ES-I3 (cell line): ENCODE data around the gene MPST.

Experiments used
- H3K36me3 ChIP-seq: 2 replicates; pipeline ENCODE4 v1.6.1; 2013; ENCODE audit warnings: mild to moderate bottlenecking, low read length, control low read depth, moderate library complexity; ENCODE audit not compliant: insufficient read depth
- H3K4me1 ChIP-seq: 2 replicates; pipeline ENCODE4 v1.6.1; 2013; ENCODE audit warnings: mild to moderate bottlenecking, control low read depth, low read length; ENCODE audit not compliant: insufficient read depth
- H3K9ac ChIP-seq: 2 replicates; pipeline ENCODE4 v1.6.1; 2013; ENCODE audit warnings: low read depth, mild to moderate bottlenecking, low read length, moderate library complexity
- H3K9me3 ChIP-seq: 2 replicates; pipeline ENCODE4 v1.6.1; 2013; ENCODE audit warnings: mild to moderate bottlenecking, low read length, moderate library complexity; ENCODE audit not compliant: control insufficient read depth, insufficient read depth

Gene MPST

DNA sequence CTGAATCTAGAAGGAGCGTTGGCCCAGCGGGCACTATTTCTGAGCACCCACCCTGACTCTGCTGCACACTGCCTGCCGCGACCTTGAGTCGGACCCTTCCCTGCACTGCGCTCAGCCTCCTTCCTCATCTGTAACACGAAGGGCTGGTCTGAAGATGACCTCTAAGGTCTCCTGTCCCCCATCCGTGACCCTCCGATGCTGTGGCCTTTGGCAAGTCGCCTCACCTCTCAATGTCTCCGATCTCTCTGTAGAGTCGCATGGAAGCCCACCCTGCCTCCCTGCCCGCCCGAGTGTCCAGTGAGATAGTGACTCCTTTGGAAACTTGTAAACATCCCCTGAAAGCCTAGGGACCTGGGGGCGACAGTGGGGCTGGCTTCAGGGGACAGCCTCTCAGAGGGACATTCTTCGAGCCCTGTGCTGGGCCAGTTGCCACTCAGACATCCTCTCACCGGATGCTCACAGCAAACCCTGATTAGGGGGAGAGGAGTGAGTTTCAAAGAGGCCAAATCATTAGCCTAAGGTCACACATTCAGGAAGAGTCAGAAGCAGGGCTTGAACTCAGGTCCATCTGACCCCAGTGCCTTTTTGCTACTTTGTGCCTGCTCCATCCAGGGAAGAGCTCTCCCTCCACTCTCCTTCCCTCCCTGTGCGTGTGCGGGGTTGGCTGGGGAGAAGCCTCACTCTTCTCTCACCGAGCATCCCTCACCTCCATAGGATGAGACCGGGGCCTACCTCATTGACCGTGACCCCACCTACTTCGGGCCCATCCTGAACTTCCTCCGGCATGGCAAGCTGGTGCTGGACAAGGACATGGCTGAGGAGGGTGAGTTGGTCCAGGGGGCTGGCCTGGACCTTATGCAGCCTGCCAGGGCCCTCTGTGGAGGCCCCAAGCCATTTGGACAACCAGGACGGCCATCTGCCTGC is 33.1 kb downstream of the MPST start:
- Histone ChIP-seq H3K4me1 (no peaks in the 10 kb centered on the region), H3K9me3 (no peaks in the 10 kb centered on the region), H3K36me3 (no peaks in the 10 kb centered on the region), H3K9ac (peak overlapping the region; percentile 74; the same call in 1 of the 2 replicates)

DNA sequence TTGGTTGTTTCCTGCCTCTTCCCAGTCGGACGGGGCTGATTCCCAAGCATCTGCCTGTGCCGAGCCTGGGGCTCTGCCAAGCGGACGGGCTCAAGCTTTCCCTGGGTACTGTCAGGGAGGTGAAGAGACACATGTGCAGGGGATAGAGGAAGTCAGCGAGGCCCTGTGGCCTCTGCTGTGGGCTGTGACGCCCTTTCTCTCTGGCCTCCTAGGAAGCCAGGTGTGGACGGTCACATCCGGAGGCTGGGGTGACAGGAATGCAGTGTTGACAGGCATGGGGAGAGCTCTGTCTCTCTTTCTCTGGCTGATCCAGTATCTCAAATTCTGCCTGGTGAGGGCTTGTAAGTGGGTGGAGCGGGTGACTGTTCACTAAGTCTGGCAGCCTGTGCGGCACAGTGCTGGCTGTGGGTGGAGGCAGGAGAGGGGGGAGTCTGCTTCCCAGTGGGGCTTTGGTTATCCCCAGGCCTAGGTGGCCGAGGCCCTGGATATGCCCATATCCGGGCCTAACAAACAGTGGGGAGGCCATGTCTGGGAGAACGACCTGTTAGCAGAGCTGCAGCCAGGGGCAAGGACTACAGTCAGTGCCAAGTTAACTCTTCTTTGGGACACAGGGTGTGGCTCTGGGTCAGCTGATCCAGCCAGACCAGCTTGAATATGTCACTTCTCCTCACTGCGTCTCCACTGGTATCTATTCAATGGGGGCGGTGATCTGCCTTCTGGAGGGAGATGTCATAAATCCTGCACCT is 33.9 kb downstream of the MPST start:
- Histone ChIP-seq H3K36me3 (no peaks in the 10 kb centered on the region), H3K9ac (no peak overlapping the region), H3K9me3 (no peaks in the 10 kb centered on the region), H3K4me1 (no peaks in the 10 kb centered on the region)

DNA sequence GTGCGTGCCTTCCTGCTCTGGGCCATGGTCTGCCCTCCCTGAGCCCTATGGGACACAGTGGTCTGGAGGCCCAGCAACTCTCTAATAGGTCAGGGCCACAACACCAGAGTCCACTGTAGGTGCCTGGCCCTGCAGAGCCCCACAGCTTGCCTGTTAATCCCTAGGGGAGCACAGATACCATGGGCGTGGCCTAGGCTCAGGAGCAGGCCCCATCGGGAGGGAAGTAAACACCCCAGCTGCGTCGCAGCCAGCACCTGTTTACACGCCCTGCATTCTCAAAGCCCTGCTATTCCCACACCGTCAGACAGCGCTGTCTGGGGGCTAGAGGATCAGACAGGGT is 34.5 kb downstream of the MPST start:
- H3K9me3 ChIP-seq: no peaks in the 10 kb centered on the region
- H3K9ac ChIP-seq: no peak overlapping the region
- H3K4me1 ChIP-seq: no peaks in the 10 kb centered on the region
- H3K36me3 ChIP-seq: no peaks in the 10 kb centered on the region

DNA sequence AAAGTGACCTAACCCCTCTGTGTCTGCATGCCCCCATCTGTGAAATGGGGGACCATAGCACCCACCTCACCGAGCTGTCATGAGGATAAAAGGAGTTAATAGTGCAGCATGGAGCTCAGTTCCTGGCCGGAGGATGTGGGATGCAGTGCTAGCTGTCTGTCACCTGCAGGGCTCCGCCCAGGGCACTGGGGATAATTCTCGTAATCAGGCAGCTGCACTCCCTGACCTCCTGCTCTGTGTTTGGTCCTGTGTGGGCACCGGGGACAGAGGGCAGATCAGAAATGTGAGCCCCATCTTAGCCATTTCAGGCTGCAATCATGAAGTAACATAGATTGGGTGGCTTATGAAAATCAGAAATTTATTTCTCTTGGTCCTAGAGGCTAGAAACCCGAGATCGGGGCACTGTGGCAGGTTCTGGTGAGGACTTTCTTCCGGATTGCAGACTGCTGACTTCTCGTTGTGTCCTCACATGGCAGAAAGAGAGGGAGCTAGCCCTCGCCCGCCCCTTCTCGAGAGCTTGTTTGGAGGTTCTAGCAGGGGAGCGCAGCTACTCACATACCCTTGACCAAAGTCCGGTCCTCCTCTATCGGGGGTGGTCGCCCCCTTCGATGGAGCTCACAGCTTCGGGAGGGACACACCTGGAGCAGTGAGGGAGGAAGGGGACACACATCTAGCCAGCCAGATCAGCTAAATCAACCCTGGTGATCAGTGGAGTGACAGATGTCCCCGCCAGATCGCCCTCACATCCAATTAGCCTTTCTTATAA is 35.2 kb downstream of the MPST start:
- H3K4me1 ChIP-seq: no peaks in the 10 kb centered on the region
- no peak overlapping the region for H3K9ac ChIP-seq
- H3K9me3 ChIP-seq: no peaks in the 10 kb centered on the region
- H3K36me3 ChIP-seq: no peaks in the 10 kb centered on the region

DNA sequence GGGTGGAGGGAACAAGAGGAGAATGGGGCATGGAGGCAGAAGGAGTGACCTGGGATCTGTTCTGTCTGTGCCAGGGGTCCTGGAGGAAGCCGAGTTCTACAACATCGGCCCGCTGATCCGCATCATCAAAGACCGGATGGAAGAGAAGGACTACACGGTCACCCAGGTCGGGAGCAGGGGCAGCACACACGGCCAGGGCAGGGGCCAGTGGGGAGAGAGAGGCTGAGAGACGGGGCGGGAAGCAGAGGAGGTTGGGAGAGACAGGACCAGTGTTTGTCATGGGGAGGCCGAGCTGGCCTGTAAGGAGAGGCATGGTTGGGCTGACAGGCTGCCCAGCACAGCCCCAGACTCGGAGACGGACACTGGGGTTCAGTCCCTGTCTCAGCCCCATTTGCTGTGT is 36.7 kb downstream of the MPST start:
- Histone ChIP-seq H3K4me1 (no peaks in the 10 kb centered on the region; the same call in 1 of the 2 replicates), H3K9ac (no peak overlapping the region)

DNA sequence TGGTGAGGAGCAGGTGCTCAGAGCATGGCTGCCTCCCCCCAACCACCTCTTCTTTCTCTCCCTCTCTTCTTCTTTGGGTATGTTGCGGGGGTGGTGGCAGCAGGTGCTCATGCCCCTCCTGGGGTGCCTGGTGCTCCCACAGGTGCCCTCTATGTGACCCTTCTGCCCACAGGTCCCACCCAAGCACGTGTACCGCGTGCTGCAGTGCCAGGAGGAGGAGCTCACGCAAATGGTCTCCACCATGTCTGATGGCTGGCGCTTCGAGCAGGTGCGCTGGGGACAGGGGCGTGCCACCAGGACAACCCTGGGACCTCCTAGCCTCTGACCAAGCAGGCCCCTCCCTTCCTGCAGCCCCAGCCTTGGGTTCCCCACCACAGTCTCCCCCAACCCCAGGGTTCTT is 37.7 kb downstream of the MPST start:
- Histone ChIP-seq H3K4me1 (peaks cover 9% of the 10 kb centered on the region; the same call in 1 of the 2 replicates), H3K9me3 (no peaks in the 10 kb centered on the region), H3K9ac (no peak overlapping the region), H3K36me3 (no peaks in the 10 kb centered on the region)

More for the DNA sequence above, 36.7 kb downstream of the MPST start:
- no peaks in the 10 kb centered on the region for H3K36me3 ChIP-seq
- no peaks in the 10 kb centered on the region for H3K9me3 ChIP-seq

DNA sequence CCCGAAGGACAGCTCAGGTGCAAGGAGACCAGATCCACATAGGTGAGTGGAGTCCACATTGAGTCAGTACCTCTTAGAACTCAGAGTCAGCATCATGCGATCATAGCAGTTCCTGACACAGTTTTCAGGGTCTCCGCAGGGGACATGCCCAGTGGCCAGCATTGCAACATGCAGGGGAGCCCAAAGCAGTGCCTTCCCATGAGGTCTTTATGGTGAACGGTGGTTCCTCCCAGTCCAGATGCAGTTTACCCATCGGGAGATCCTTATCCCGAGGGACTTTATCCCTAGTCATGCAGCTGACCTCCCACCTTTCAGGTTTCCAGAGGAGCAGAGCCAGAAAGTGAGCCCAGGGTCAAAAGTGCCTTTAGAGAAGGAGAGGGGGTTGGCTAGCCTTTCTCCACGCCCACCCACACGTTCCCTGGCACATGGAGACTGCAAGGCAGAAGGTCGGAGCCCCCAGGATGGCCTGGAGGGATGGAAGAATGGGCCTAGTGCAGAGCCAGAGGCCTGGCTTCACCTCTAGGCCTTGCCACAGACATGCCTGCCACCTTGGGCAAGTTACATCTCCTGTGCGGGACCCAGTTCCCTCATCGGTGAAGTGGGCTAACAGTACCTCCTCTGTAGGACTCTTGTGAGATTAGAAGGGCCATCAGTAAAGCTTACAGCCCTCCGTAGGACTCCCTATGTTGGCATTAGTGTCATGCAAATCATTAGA is 38.4 kb downstream of the MPST start:
- Histone ChIP-seq H3K9ac (no peak overlapping the region), H3K4me1 (peaks cover 15% of the 10 kb centered on the region; the same call in 1 of the 2 replicates), H3K9me3 (no peaks in the 10 kb centered on the region), H3K36me3 (no peaks in the 10 kb centered on the region)

DNA sequence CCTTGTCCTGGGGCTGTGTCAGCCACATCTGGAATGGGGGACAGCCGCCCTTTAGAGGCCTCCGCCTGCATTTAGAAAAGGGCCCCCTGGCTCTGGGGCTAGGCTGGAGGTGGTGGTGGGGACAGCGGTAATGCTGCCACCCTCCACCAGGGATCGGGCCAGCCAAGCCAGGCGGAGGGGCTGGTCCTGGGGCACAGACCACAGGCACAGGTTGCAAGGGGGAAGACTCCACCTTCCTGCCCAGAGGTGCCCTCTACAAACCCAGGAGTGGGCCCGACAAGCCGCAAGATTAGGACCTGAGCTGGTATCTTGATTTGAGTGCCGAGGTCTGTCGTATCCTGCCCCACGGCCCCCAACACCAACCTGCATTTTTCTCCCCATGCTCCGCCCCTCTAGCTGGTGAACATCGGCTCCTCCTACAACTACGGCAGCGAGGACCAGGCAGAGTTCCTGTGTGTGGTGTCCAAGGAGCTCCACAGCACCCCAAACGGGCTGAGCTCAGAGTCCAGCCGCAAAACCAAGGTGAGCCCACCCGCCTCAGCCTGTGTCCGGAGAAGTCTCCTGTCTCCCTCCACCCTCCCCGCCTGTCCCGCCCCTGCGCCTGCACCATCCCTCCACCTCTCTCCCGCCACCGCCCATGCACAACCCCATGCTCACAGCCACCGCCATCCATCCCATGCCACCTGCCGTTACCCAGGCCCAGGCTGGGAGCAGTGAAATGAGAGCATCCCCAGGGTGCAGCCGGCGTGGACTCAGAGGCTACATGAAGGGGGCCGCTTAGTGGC is 39.6 kb downstream of the MPST start:
- H3K36me3 ChIP-seq: no peaks in the 10 kb centered on the region
- no peaks in the 10 kb centered on the region for H3K9me3 ChIP-seq
- H3K4me1 ChIP-seq: peaks cover 24% of the 10 kb centered on the region; the same call in 1 of the 2 replicates
- no peak overlapping the region for H3K9ac ChIP-seq

DNA sequence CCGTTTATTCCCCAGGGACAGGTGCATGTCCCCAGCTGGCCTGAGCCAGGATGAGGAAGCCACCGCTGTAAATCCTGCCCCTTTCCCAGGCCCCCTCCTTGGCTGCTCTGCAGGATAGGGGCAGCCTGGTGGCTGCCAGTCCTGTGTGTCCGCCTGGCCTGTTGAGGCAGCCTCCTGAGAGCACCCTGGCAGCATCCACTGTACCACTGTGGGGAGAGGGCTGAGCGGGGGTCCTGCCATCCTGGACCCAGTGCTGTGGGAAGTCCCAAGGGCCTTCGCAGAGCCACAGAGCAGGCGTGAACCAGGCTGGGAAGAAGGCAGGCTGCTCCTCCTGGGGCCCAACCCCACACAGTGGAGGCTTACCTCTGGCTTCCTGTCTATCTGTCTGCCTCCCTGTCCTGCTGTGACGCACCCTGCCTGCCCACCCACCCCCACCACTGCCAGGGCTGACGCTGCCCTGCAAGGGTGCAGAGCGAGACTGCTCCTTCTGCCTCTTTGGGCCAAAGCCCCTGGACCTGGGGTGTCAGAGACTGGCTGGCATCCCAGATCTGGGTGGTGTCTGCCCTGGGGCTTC is 40.4 kb downstream of the MPST start:
- Histone ChIP-seq H3K9ac (no peak overlapping the region), H3K36me3 (no peaks in the 10 kb centered on the region), H3K4me1 (peaks cover 24% of the 10 kb centered on the region; the same call in 1 of the 2 replicates), H3K9me3 (no peaks in the 10 kb centered on the region)

DNA sequence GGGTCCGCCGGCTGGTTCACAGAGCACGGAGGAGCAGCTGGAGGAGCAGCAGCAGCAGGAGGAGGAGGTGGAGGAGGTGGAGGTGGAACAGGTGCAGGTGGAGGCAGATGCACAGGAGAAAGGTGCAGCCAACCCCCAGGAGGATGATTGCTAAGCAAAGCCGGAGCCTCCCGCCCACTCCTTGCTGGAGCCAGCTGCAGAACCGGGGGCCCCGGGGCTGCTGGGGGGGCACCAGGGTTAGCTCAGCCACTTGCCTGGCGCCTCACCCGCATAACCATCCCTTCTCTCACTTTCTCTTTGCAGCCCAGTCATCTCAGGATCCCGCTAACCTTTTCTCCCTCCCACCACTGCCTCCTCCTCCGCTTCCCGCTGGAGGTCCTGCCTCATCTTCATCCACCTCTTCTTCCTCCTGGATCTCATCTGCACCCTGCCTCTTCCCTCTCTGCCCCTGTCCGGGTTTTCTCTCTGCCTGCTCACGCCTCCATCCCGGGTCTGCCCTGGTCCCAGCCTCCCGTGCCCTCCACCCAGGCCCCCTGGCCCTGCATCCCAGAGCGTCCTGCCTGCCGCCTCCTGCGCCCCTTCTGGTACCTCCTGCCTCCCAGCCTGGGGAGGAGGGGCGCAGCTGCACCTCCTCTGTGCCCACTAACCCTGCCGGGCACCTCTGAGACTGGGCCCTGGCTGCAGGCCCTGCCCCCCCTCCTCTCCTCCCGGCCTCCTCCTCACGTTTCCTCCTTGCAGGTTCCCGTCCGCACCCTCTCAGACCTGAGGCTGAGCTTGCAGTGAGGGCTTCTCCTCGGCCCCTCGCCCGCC is 41.5 kb downstream of the MPST start:
- Histone ChIP-seq H3K9me3 (no peaks in the 10 kb centered on the region), H3K4me1 (peaks cover 24% of the 10 kb centered on the region; the same call in 1 of the 2 replicates), H3K36me3 (no peaks in the 10 kb centered on the region), H3K9ac (no peak overlapping the region)

DNA sequence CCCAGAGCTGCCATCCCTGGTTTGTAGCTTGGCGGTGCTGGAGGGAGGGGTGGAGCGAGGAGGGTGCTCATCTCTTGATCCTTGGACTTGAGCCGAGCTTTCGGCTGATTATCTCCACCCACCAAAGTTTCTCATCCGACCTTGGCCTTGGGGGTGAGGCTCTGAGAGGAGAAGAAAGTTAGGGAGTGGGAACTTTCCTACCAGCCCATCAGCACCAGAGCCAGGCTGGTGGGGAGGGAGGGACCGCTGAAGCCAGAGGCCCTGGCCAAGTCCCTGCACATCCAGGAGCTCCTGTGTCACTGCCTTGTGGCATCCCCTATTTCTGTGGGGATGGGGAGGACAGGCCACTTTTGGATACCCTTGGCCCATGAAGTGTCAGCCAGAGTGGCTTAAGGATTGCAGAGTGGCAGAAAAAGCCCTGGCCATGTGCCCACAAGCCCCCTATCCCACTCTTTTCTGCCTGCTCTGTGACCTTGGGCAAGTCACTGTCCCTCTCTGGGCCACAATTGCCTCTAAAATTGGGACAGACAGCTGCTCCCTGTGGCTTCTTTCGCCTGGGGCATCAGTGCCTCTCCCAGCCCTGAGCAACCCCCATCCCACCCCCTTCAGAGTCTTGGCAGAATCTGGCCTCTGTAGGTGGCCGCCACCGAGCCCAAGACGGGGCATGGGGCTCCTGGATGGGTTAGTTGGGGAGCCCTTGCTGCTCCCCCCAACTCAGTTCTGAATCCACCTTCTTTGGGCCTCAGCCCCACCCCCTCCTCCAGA is 42.3 kb downstream of the MPST start:
- Histone ChIP-seq H3K9ac (no peak overlapping the region), H3K9me3 (no peaks in the 10 kb centered on the region), H3K36me3 (no peaks in the 10 kb centered on the region), H3K4me1 (peaks cover 24% of the 10 kb centered on the region; the same call in 1 of the 2 replicates)

DNA sequence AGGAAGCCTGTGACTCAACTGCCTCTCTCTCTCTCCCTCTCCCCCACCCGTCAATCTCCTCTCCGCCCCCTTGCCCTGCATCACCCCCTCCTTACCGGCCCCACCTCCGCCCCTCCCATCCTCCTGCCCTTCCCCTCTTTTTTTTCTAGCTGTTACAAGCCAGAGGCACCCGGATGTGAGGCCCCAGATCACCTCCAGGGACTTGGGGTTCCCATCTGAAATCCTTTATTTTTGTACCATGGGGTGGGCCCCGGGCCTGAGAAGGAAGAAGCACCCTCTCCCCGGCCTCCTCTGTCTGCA is 42.8 kb downstream of the MPST start:
- H3K9me3 ChIP-seq: no peaks in the 10 kb centered on the region
- no peaks in the 10 kb centered on the region for H3K36me3 ChIP-seq
- no peak overlapping the region for H3K9ac ChIP-seq
- peaks cover 24% of the 10 kb centered on the region; the same call in 1 of the 2 replicates for H3K4me1 ChIP-seq
